COLO668 (cell line): ENCODE results near the gene PDCL3.

Source experiments
- DNase-seq: peaks from one replicate; lab custom pipeline; 2025; ENCODE audit not compliant: unreplicated experiment; lab: John Stamatoyannopoulos, UW

PDCL3 gene

GRCh38 chr2:100560216-100560830, 2.5 kb upstream of the PDCL3 start:
- no peak for DNase-seq

- DNase-seq = no peak
Measured at GRCh38 chr2:100561191-100561590, 1.6 kb upstream of the PDCL3 start.

- DNase-seq = no peak
Measured at GRCh38 chr2:100563407-100564247, 834 bp downstream of the PDCL3 start.

GRCh38 chr2:100568989-100569388, 6.2 kb downstream of the PDCL3 start:
- no peak for DNase-seq

GRCh38 chr2:100571668-100572067, 8.9 kb downstream of the PDCL3 start:
- DNase-seq = no peak

- no peak for DNase-seq
Measured at GRCh38 chr2:100577777-100578176, 15.0 kb downstream of the PDCL3 start.

- DNase-seq = no peak
Measured at GRCh38 chr2:100580367-100581276, 17.8 kb downstream of the PDCL3 start.

GRCh38 chr2:100581277-100581612, 18.5 kb downstream of the PDCL3 start:
- no peak for DNase-seq

GRCh38 chr2:100584816-100585215, 22.0 kb downstream of the PDCL3 start:
- no peak for DNase-seq

- DNase-seq = no peak
Measured at GRCh38 chr2:100588071-100588786, 25.4 kb downstream of the PDCL3 start.

- DNase-seq = no peak
Measured at GRCh38 chr2:100589527-100589926, 26.7 kb downstream of the PDCL3 start.

GRCh38 chr2:100592226-100592625, 29.4 kb downstream of the PDCL3 start:
- no peak for DNase-seq

GRCh38 chr2:100596465-100596864, 33.7 kb downstream of the PDCL3 start:
- DNase-seq = no peak

GRCh38 chr2:100599566-100599965, 36.8 kb downstream of the PDCL3 start:
- no peak for DNase-seq

- DNase-seq = no peak
Measured at GRCh38 chr2:100601661-100602060, 38.9 kb downstream of the PDCL3 start.

GRCh38 chr2:100603414-100603813, 40.6 kb downstream of the PDCL3 start:
- no peak for DNase-seq

GRCh38 chr2:100603948-100604633, 41.3 kb downstream of the PDCL3 start:
- DNase-seq = no peak

- no peak for DNase-seq
Measured at GRCh38 chr2:100606332-100606725, 43.5 kb downstream of the PDCL3 start.

- DNase-seq = peak; percentile 14
Measured at GRCh38 chr2:100606726-100607343, 44.0 kb downstream of the PDCL3 start.

- peak; percentile 56 for DNase-seq
Measured at GRCh38 chr2:100610381-100610831, 47.6 kb downstream of the PDCL3 start.
